ENCODE measurements around the gene PRAMEF11.
"Not testable (repeated sequence)": the region's sequence is repeated elsewhere in the genome, so short reads cannot be mapped to it uniquely, and the experiment has no call there.

PRAMEF11 gene

DNA sequence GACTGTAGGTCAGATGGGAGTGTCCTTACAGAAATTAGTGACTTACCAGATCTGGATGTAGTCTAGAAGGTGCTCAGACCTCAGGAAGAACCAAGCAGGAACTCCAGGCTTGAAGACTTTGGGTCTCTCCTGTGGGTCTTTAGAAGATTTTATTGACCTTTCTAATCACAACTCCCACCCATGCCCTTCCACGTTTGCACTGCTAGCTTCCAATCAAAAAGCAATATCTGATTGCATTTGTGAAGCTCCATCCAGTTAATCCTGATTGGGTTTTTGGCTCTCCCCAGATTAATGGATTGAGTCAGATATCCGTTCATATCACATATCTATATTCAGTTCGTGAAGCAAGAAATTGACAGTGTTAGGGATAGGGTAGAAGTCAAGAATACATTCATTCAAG lies at the start of gene PRAMEF11:
PRAMEF11 (minus strand) TSS at position 101 of the 400 bp plus-strand sequence. CDS start 2,621 bp downstream, outside the sequence.
- DNase-seq, result not testable (repeated sequence)

DNA sequence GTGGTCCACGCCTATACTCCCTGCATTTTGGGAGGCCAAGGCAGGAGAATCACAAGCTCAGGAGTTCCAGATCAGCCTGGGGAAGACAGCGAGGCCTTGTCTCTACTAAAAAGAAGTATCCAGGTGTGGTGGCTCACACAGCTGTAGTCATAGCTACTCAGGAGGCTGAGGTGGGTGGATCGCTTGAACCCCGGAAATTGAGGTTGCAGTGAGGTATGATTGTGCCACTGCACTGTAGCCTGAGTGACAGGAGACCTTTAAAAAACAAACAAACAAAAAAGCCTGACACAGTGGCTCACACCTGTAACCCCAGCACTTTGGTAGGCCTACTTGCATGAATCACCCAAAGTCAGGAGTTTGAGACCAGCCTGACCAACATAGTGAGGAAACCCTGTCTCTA lies 47.2 kb upstream of the PRAMEF11 start:
- not testable (repeated sequence) for DNase-seq

DNA sequence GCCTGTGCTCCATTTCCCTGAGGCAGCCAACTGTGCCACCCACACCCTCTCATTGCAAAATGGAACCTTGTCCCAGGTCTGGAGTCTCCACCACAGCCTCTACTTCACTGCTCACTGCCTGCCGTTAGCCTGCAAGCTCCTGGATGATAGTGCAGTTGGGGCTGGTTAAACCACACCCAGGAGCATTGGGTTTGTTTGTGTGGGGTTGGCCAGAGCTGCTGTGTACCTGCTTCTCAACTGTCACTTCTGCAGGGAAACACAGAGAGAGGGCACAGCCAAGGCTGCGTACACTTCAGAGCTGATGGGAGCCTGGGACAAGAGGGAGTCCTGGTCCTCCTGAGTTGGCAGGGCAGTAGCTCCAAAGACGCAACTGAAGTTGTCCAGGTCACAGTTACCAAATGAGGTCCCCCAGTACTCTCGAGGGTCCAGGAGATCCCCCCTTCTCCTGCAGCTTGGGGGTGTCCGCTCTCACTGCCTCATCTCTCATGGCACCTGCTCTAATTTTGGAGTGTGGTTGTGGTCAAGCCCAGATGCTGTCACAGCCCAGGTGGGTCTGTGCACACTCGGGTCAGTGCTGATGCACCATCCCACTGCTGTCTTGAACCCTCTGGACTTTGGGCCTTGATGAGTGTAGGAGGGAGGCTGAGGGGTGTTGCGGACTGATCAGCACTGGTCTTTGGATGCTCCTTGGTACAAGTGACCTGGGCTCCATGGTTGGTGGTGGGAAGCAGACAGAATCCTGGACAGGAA lies 32.1 kb upstream of the PRAMEF11 start:
- not testable (repeated sequence) for DNase-seq

DNA sequence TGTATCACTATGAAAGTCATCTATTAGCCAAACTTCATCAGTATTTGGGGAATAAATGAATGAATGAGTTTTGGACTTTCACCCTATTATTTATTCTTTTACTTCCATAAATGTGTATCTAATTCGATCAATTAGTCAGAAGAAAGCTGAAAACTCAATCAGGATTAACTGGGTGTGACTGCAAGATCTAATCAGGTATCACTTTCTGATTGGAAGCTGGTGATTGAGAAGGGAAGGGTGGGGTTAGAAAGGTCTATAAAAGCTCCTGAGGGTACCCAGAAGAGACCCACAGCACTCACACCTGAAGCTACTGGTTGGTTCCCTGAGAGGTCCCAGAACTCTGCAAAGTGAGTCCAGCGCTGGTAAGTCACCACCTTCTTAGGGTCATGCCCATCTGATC lies 25.6 kb upstream of the PRAMEF11 start, which contains the start of gene PRAMEF2:
PRAMEF2 (plus strand) TSS at position 301 of the 400 bp plus-strand sequence. CDS start 1,924 bp downstream, outside the sequence.
- DNase-seq, result not testable (repeated sequence)

DNA sequence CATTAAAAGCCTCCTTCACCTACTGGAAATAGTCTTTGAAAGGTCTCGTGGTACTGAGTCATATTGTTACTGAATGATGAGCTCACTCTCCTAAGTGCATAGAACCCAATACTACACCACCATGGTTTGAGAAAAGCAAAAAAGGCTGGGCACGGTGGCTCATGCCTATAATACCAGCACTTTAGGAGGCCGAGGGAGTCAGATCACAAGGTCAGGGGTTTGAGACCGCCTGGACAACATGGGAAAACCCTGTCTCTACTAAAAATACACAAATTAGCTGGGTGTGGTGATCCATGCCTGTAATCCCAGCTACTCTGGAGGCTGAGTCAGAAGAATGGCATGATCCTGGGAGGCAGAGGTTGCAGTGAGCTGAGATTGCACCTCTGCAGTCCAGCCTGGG lies 20.6 kb upstream of the PRAMEF11 start:
- DNase-seq, result no peak

DNA sequence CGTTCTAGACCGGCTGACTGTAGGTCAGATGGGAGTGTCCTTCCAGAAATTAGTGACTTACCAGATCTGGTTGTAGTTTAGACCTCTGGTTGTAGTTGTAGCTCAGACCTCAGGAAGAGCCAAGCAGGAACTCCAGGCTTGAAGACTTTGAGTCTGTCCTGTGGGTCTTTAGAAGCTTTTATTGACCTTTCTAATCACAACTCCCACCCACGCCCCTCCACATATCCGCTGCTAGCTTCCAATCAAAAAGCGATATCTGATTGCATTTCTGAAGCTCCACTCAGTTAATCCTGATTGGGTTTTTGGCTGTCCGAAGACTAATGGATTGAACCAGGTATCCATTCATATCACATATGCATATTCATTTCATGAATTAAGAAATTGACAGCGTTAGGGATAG lies 17.4 kb upstream of the PRAMEF11 start, which contains the start of gene HNRNPCL1:
HNRNPCL1 (minus strand) TSS at position 101 of the 400 bp plus-strand sequence. CDS start 431 bp downstream, outside the sequence.
- DNase-seq, result not testable (repeated sequence)

DNA sequence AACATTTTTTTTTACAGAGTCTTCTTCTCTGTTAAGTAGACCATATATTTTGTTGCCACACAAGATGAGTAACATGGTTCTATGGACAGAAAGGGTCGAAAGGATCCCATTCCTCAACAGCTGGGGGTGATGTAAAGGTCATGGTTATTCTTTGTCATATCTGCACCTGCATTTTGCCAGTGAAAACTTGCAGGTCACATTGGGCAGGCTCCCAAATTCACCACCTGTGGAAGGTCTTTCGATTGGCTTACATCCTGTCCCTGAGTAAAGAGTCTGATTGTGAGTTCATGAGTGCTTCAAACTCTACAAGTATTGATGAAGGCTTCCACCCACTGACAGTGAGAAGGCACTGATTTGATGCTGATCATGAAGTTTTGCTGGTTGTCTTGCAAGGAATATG lies 2.0 kb upstream of the PRAMEF11 start:
- not testable (repeated sequence) for DNase-seq

DNA sequence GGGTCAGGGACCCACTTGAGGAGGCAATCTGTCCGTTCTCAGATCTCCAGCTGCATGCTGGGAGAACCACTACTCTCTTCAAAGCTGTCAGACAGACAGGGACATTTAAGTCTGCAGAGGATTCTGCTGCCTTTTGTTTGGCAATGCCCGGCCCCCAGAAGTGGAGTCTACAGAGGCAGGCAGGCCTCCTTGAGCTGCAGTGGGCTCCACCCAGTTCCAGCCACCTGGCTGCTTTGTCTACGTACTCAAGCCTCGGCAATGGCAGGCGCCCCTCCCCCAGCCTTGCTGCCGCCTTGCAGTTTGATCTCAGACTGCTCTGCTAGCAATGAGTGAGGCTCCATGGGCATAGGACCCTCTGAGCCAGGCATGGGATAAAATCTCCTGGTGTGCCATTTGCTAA lies 12.1 kb downstream of the PRAMEF11 start:
- DNase-seq, result not testable (repeated sequence)

DNA sequence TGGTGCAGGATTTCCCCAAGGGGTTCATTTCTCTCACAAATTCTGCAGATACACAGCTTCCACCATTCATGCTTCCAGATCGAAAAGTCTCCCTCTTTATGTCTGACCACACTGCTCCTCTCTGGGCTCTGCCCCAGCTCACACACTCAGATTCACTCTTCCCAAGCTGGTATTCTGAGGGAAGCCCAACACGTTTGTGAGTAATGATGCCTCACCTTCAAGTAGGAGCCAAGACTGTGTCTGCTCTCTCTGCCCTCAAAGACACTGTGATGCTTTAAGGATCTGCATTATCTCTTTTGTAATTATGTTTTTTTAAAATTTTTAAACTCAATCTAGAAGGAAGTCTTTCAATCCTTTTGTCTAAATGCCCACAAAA lies 19.8 kb downstream of the PRAMEF11 start:
- DNase-seq, result no peak

DNA sequence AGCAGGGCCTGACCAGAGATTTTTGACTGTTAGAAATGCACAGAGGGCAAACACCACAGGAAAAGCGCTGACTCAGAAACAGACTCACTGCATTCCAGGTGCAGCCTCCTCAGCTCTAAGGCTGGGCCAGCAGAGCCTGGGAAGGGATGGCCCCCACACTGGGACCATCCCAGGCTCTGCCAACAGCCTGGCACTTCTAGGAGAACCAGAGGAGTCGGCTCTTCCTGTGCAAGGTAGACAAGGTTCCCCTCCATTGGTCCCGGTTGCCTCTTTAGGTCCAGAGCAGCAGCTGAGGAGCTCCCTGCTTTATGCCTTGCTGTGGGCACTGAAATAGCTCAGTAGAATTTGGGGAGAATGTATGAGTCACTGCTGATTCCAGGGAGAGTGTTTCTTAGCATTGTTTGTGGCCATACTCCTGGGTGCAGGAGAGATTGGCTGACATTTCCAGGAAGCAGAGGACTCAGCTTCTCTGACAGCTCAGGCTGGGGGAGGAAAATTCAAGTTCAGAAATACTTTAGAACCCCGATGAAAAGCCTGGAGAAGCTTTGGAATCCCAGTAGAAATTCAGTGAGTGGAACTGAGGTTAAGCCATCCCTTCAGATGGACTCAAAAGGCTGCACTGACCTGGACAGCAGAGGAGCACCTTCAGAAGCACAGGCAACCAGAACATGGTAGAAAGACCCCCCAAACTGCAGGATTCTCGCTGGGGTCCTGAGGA lies 20.4 kb downstream of the PRAMEF11 start:
- no peak for DNase-seq

DNA sequence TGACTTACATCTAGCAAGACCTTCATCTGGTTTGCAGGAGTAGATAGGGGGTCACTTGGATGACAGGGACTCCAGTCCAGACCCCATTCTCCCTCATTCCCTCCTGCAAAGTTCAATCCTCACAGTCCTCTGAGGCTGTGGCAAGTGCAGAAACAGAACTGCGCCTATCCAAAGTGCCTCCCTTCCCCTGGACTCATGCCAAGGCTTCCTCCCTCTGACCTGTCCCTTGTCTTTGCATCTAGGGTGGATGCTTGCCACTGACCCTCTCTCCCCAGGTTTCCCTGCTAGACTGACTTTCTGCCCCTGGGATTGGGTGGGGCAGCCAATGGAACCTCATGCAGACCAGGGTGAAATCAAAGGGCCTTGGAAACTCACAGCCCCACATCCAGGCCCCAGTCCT lies 21.3 kb downstream of the PRAMEF11 start:
- DNase-seq, result no peak

DNA sequence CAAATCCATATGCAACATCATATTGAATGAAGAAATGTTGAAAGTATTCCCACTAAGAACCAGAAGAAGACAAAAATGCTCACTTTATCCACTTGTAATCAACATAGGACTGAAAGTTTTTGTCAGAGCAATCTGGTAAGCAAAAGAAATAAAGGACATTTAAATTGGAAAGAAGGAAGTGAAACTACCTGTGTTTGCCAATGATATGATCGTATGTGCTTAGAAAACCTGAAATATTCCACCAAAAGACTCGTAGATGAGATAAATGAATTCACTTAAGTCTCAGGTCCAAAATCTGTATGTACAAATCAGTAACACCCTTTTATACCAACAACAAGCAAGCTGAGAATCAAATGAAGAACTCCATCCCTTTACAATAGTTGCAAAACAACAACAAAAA lies 31.5 kb downstream of the PRAMEF11 start:
- no peak for DNase-seq

DNA sequence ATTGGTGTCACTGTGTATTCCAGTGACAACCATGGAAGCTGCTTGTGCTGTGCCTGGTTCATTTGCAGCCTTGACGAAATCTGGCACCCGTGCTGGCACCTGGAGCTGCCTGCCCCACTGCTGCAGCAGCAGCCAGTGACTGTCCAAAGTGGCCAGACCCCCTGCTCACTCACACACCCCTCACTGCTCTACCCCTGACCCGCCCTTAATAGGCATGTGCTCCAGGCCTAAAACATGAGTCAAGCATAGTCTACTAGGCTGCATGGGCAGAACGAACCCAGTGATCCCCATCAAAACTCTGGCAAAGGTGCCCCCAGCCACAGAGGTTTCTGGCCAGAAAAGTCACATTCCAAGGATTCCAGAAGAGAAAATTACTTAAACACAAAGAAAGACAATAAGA lies 32.3 kb downstream of the PRAMEF11 start:
- no peak for DNase-seq

DNA sequence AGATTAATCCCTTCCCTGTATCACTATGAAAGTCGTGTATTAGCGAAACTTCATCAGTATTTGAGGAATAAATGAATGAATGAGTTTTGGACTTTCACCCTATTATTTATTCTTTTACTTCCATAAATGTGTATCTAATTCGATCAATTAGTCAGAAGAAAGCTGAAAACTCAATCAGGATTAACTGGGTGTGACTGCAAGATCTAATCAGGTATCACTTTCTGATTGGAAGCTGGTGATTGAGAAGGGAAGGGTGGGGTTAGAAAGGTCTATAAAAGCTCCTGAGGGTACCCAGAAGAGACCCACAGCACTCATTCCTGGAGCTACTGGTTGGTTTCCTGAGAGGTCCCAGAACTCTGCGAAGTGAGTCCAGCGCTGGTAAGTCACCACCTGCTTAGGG lies 40.1 kb downstream of the PRAMEF11 start, which contains the start of gene PRAMEF1:
PRAMEF1 (plus strand) TSS at position 301 of the 400 bp plus-strand sequence. CDS start 1,831 bp downstream, outside the sequence.
- not testable (repeated sequence) for DNase-seq

DNA sequence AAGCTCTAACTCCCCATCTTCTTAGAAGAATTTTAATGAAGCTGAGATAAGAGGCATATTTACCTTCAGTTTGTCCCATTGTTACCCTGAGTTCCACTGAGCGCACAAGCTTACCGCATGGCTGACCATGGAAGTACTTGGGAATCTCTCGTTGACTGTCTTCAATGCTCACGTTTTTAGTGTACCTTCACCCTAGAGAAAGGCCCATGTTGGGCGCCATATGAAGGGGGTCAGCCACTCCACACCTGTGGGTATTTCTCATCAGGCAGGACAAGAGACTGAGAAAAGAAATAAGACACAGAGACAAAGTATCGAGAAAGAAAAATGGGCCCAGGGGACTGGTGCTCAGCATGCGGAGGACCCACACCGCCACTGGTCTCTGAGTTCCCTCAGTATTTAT lies 46.5 kb downstream of the PRAMEF11 start:
- DNase-seq, result not testable (repeated sequence)

DNA sequence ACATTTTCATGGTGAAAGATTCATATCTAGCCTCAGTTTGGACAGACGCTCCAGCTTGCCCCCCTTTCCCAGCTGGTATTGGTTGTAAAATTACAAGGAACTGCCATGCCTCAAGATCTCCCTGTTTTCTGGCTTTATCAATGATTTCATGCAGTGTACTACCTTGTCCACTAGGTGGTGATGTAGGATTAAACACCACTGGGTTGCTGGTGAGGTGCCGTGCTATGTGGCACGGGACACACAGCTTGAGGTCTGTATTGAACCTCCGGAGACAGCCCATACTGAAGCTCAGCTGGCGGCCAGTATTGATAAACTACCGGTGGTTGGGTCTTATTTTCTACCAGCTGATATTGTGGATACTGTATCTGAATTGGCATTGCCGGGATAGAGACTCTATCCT lies 47.4 kb downstream of the PRAMEF11 start:
- not testable (repeated sequence) for DNase-seq

DNA sequence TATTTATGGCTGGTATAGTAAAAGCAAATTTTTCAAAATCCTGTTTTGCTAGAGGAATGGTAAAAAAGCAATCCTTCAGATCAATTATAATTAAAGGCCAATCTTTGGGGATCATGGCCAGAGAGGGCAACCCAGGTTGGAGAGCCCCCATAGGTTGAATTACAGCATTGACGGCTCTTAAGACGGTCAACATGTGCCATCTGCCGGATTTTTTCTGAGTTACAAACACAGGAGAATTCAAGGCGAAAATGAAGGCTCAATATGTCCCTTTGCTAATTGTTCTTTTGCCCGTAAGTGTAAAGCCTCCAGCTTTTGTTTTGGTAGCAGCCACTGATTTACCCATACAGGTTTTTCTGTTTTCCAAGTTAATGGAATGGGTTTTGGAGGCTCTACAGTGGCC lies 49.7 kb downstream of the PRAMEF11 start:
- not testable (repeated sequence) for DNase-seq

DNA sequence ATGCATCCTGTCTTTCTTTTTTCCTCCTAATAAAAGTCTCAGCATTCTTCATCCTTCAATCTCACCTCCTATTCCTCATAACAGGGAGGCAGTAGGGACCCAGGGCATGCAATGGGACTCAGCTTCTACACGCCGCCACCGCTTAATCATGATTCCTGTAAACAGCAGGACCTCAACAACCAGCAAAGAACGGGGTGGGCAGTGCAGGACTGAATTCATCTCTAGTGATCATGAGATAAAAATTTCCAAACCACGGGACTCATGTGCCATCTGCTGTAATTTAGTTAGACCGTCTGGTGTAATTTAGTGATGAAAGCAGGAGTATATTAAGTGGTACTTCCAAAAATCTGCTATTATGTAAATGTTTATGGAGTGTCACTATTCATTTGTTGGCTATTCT lies 52.3 kb downstream of the PRAMEF11 start:
- DNase-seq, result no peak

DNA sequence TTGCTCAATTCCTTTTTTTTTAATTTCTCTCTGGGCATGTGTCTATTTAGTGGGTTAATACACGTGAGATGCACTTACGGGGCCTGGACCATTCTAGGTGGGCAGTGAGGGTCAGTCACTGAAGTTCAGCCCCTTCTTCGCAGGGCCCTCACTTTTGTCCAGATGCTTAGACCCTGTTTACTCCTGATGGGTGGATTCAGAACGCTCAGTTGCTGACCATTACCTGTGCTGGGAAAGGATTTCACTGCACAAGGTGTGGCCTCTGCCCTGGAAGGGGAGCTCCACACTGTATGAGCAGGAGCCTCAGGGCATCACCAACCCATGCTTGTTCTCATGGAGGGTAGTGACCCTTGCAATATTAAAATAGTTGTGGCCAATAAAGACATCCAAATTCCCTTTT lies 53.1 kb downstream of the PRAMEF11 start:
- DNase-seq, result no peak

DNA sequence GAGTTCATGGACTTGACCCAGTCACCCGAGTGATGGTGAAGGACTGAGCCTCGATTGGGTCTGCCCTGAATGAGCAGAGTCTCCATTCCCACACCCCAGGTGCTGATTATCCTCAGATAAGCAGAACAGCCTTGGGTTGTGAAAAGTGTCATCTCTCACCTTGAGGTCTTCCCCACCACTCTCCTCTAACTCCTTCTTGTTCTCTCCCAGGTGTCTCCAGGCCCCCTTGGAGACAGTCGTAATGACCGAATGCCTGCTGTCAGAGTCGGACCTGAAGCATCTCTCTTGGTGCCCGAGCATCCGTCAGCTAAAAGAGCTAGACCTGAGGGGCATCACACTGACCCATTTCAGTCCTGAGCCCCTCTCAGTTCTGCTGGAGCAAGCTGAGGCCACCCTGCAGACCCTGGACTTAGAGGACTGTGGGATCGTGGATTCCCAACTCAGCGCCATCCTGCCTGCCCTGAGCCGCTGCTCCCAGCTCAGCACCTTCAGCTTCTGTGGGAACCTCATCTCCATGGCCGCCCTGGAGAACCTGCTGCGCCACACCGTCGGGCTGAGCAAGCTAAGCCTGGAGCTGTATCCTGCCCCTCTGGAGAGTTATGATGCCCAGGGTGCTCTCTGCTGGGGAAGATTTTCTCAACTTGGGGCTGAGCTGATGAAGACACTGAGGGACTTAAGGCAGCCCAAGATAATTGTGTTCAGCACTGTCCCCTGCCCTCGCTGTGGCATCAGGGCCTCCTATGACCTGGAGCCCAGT lies 54.2 kb downstream of the PRAMEF11 start:
- DNase-seq, result no peak

DNA sequence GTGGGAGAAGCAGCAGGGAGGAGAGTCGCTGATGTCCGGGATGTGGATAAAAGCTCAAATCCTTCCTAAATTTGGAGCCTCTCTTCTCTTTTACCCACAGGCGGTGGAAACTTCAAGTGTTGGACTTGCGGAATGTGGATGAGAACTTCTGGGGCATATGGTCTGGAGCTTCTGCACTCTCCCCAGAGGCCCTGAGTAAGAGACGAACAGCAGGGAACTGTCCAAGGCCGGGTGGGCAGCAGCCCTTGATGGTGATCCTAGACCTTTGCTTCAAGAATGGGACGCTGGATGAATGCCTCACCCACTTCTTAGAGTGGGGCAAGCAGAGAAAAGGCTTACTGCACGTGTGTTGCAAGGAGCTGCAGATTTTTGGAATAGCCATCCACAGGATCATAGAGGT lies 55.8 kb downstream of the PRAMEF11 start:
- DNase-seq, result no peak

DNA sequence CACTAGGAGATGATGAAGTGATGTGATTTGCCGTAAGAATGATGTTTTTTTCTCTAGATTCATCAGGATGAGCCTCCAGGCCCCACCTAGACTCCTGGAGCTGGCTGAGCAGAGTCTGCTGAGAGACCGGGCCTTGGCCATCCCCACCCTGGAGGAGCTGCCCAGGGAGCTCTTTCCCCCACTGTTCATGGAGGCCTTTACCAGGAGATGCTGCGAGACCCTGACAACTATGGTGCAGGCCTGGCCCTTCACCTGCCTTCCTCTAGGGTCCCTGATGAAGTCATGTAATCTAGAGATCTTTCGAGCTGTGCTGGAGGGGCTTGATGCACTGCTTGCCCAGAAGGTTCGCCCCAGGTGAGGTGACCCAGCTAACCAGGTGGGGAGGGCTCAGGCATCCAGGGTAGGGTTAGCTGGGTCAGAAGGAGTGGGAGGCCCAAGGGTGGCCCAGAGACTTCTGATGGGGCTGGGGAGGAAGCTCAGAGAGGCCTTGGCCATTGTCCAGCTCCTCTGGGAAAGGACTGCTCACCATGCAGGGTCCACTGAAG lies 56.3 kb downstream of the PRAMEF11 start:
- no peak for DNase-seq
